GM10248 (cell line): ENCODE measurements around the gene NPC2.

Experiments
- CTCF ChIA-PET: fragments of 300-600 bp; sonication (Branson Sonifier 250); formaldehyde crosslinking; extraction: SDS; loops from one replicate; lab custom pipeline; 2021; ENCODE audit warnings: antibody characterized with exemption; lab: Yijun Ruan, JAX
- POLR2A ChIA-PET: fragments of 350-650 bp; sonication (Branson Sonifier 250); formaldehyde crosslinking; extraction: SDS; loops from one replicate; lab custom pipeline; 2020; ENCODE audit warnings: antibody characterized with exemption; lab: Yijun Ruan, JAX
- DNase-seq: peaks from one replicate; pipeline ENCODE4 v3.0.0; 2012; ENCODE audit errors: extremely low spot score
- TF ChIP-seq, protein P1 (sequence below): IDR thresholded peaks from 2 replicates; pipeline ENCODE4 v1.5.1; 2012; ENCODE audit warnings: mild to moderate bottlenecking, low read depth; ENCODE audit errors: extremely low read depth, missing control alignments, control extremely low read depth

Gene NPC2

DNA sequence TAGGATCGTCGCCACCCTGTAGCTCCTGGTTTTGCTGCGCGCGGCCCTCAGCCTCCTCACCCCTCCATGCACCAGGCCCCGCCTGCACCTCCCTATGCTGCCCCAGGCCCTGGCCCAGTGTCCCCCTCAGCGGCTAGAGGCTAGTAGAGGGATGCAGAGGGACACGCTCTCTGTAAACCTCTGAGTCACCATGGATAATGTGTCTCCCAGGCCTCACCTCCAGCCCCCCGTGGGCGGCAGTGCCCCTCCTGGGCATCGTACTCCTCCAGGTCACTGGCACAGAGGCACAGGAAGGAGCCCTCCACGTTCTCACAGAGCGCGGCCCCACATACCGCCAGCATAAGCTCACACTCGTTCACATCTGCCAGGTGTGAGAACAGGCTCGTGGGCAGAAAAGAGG is 12.7 kb upstream of the NPC2 start:
- TF ChIP-seq, protein P1, sequence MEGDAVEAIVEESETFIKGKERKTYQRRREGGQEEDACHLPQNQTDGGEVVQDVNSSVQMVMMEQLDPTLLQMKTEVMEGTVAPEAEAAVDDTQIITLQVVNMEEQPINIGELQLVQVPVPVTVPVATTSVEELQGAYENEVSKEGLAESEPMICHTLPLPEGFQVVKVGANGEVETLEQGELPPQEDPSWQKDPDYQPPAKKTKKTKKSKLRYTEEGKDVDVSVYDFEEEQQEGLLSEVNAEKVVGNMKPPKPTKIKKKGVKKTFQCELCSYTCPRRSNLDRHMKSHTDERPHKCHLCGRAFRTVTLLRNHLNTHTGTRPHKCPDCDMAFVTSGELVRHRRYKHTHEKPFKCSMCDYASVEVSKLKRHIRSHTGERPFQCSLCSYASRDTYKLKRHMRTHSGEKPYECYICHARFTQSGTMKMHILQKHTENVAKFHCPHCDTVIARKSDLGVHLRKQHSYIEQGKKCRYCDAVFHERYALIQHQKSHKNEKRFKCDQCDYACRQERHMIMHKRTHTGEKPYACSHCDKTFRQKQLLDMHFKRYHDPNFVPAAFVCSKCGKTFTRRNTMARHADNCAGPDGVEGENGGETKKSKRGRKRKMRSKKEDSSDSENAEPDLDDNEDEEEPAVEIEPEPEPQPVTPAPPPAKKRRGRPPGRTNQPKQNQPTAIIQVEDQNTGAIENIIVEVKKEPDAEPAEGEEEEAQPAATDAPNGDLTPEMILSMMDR = no peak
- DNase-seq = no peak
- CTCF ChIA-PET = no interaction called here
- POLR2A ChIA-PET = no interaction called here

GRCh38 chr14:74504874-74505720 is 12.0 kb upstream of the NPC2 start:
- ChIA-PET POLR2A (no interaction called here), CTCF (interaction anchor here (3.2 kb wide), 1 partner anchor 11 kb away, joined by 18 read pairs; the partner anchor contains the start of genes ISCA2 and NPC2)
- TF ChIP-seq, protein P1 = no peak
- no peak for DNase-seq

GRCh38 chr14:74504412-74504811 is 11.3 kb upstream of the NPC2 start:
- ChIA-PET CTCF (interaction anchor here (3.2 kb wide), 1 partner anchor 10 kb away, joined by 18 read pairs; the partner anchor contains the start of genes ISCA2 and NPC2), POLR2A (no interaction called here)
- TF ChIP-seq, protein P1 = no peak
- DNase-seq = no peak

- POLR2A ChIA-PET = no interaction called here
- TF ChIP-seq, protein P1 = no peak
Measured at GRCh38 chr14:74503938-74504335, 10.8 kb upstream of the NPC2 start.

DNA sequence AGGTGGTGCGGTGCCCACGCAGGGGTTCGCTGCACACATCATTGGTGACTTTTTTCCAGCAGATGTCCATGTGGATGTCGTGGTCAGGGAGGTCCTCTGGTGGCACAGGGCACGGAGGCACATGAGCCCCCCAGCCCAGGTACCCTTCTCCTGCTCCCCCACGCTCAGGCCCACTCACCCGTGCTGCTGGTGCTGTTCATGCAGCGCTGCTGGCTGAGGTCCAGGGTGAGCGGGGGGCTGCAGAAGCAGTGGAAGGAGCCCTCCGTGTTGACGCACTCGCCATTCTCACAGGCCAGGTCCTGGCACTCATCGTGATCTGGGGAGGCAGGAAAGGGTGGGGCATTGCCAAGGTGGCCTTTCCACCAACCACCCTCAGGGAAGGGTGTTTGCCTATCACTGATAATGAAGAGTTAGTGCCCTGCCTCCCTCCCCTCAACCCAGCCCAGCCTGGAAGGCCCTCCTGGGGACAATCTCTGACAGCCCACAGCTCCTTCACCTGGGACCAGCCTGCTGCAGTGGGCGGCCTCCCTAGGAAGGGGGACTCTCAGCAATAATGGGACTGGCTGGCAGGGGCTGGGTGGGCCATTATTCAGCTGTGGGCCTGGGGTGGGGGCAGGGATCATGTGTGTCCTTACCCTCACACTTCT is 10.3 kb upstream of the NPC2 start:
- ChIA-PET POLR2A (no interaction called here), CTCF (interaction anchor here (0.6 to 3.2 kb wide), 3 partner anchors 9 to 16 kb away, joined by 3 to 18 read pairs (median 4); partner anchors contain the start of genes ISCA2 and NPC2)
- TF ChIP-seq, protein P1 = no peak
- no peak for DNase-seq

More at GRCh38 chr14:74503938-74504335, 10.8 kb upstream of the NPC2 start:
- CTCF ChIA-PET = interaction anchor here (1.7 to 3.2 kb wide), 2 partner anchors 9 to 15 kb away, joined by 4 to 18 read pairs; partner anchors contain the start of genes ISCA2 and NPC2
- DNase-seq = no peak
